NCI-H128 (cell line): ENCODE results near the gene ZCCHC14.
"Not testable (repeated sequence)": the region's sequence is repeated elsewhere in the genome, so short reads cannot be mapped to it uniquely, and the experiment has no call there.

Source experiments
- DNase-seq: peaks from one replicate; lab custom pipeline; 2025; ENCODE audit not compliant: unreplicated experiment; lab: John Stamatoyannopoulos, UW

The ZCCHC14 gene

GRCh38 chr16:87366930-87367329, 125.9 kb downstream of the ZCCHC14 start:
- no peak for DNase-seq

- no peak for DNase-seq
These were observed 126.5 kb downstream of the ZCCHC14 start for GRCh38 chr16:87366288-87366687.

GRCh38 chr16:87365021-87365713, 127.7 kb downstream of the ZCCHC14 start:
- DNase-seq = no peak

- DNase-seq = no peak
These were observed 128.9 kb downstream of the ZCCHC14 start for GRCh38 chr16:87363771-87364455.

- DNase-seq = not testable (repeated sequence)
These were observed 129.8 kb downstream of the ZCCHC14 start for GRCh38 chr16:87362828-87363559.

- no peak for DNase-seq
These were observed 130.8 kb downstream of the ZCCHC14 start for GRCh38 chr16:87361916-87362619.

- no peak for DNase-seq
These were observed 131.8 kb downstream of the ZCCHC14 start for GRCh38 chr16:87360862-87361610.

GRCh38 chr16:87359121-87359520, 133.7 kb downstream of the ZCCHC14 start:
- no peak for DNase-seq

GRCh38 chr16:87358696-87359095, 134.1 kb downstream of the ZCCHC14 start:
- no peak for DNase-seq

- DNase-seq = no peak
These were observed 134.6 kb downstream of the ZCCHC14 start for GRCh38 chr16:87358250-87358649.

GRCh38 chr16:87356491-87356853, 136.4 kb downstream of the ZCCHC14 start:
- no peak for DNase-seq
